Brain pericyte (primary cell): ENCODE measurements around the gene SPACA4.

ENCODE experiments used
- DNase-seq: peaks from one replicate; pipeline ENCODE4 v3.0.0-alpha.2; 2012; ENCODE audit warnings: low read depth, low spot score

The SPACA4 gene

GRCh38 chr19:48634036-48634342 lies 27.4 kb downstream of the SPACA4 start:
- DNase-seq, result no peak

GRCh38 chr19:48634424-48635262 lies 28.1 kb downstream of the SPACA4 start:
- peak; percentile 83 for DNase-seq

DNA sequence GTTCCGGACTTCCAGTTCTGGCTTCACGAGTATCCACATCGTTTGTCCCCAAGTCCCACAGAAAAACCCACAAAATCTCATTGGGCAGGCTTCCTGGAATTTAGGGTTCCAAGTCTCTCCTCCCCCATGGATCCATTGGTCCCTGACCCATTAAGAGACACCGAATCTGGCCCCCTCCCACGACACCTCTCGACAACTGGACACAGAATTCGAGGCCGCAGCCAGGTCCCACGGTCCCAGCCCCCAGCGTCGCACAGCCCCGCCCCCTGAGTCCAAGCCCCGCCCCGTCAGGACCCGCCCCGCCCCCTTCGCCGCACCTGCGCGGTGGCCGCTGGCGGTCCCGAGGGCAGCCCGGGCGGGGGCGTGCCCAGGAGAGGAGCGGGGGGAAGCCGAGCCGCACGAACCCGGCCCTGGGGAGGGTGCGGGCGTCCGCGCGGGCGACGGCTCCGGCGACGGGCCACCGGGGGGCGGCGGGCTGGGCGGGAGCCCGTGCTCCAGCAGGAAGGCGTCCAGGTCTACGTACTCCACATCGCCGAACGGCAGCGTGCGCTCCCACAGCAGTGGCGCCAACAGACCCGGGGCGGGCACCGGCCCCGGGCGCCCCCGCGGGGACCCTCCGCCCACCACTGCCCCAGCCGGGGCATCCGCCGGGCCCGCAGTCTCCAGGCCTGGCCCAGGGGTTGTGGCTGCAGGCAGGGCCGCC lies 28.9 kb downstream of the SPACA4 start:
- DNase-seq, result no peak

GRCh38 chr19:48635966-48636858 lies 29.7 kb downstream of the SPACA4 start:
- DNase-seq, result no peak

GRCh38 chr19:48636859-48637448 lies 30.4 kb downstream of the SPACA4 start, which contains the start of gene DBP:
Gene DBP, minus strand, starts transcription at chr19:48637379. Its CDS starts 385 bp downstream, at chr19:48636994.
- no peak for DNase-seq

DNA sequence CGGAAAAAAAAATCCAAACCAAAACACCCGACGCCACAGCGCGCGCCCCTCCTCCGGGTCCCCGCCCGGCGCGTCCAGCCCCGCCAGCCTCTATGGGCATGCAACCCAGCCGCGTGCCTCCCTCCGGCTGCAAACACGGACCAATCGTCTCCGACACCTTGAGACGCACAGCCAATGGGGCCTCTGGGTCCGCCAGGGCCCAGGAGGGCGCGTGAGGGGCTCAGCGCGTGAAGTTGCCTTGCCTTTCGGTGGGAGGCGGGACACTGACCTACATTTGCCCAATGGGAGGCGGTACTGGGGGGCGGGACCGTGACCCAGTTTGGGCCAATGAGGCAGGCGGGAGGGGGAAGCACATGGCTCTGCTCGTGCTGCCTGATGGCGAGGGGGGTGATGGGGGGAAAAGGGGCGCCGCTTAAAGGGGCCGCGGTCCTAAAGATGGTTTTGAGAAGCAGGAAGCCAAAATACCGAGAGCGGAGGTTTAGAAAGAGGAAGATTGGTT lies 31.0 kb downstream of the SPACA4 start:
- DNase-seq, result peak; percentile 98

DNA sequence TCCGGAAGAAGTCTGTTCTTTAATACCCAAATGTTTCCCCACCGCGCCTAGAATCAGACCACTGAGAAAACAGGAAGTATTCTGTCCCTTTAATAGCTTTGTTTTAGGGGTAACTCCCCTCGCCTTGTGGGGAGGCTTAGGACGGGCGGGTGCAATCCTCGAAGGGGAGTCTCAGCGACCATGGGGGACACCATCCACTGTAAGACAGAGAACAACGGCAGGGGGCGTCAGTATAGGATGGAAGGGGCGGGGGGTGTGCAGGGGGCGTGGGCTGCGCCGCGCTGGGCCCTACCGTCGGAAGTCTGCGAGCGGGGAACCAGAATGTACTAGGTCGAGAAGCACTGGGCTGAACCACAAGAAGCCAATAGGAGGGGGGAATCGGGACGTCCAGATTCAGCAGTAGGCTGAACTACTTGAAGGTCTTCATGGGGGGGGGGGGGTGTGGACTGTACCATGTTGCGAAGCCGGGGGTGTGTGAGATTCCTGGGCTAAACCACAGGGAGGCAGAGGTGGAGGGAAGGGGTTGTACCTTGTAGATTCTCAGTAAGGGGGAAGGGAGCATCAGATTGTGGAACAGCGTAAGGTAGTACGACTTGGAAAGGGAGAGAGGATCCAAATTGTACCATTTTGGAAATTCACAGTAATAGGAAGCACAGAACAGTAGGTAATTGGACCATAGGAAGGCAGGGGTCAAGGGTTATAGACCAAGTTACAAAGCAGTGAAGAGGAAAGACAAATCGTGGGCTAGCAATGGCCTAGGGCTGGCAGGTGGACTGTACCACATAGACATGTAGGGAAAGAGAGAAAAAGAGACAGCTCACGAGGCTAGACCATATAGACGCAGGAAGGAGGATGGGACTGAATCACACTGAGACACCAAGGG lies 31.6 kb downstream of the SPACA4 start:
- DNase-seq, result peak; percentile 79

DNA sequence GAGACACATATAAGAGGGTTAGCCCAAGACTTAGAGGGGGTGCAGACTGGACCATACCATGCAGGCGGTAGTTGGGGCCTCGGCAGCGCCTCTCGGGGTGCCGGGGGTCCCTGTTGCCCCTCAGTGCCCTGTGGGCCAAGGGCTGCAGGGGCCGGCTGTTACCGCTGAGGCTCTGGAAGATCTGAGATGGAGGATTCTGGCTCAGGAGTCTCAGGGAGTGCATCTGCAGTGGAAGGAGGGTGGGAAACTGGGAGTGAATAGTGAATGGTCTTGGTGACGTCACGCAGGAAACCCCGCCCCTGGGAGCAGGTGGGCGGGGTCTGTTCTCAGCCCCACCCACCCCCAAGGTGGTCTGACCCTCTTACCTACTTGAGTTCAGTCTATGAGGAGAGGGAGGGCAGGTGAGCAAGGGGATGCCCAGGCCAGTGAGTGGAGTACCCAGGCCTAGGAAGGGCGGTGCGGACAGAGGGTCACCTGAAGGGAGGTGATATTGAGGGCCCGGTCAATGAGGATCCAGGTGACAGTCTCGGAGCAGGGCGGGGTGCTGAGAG lies 32.4 kb downstream of the SPACA4 start:
- no peak for DNase-seq

DNA sequence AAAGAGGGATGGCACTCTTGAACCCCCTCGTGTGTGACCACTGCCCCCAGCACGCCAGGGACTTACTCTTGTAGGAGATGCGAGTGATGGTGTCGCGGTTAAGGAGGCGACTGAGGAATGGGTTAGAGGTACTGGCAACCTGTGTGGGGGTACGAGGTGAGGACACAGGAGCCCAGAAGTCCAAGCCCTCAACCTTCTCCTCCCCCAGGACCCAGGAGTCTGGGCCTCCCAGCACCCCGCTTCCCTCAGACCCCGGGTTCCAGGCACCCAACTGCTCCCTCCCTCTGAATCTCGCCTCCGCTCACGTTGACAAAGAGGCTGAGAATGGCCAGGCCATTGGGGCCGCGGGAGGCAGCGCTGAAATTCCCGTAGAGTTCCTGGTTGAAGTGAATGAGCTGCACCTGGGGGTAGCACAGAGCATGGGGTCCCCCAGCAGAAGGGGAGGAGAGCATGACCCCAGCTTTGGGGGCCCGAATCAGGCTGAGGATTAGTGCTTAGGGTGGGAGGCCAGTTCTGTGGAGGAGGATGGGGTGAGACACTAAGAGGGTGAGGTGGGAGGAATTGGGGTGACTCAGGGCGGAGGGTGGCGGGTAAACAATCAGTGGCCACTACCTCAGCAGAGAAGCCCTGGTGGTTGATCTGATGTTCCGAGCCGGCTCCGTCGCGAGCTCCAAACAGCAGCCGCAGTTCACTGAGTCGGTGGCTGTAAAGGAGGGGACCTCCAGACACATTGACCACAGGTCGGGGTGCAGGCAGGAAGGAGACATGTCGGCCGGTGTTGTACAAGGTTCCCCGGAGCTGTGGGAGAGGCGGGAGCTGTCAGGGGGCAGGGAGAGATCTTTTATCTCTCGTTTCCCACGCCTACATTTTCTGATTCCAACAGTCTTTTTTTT lies 33.2 kb downstream of the SPACA4 start:
- DNase-seq, result no peak

DNA sequence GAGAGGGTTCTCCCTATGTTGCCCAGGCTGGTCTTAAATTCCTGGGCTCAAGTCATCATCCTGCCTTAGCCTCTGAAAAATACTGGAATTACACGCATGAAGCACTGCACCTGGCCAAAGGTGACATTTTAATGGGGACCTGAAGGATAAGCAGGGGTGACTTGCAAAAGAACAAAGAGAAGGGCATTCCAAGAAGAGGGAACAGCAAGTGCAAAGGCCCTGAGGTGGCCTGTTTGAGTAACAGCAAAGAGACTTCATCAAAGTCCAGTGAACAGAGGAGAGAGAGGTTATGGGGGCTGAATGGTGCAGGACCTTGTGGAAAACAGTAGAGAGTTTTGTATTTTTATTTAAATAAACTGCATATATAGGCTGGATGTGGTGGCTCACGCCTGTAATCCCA lies 35.3 kb downstream of the SPACA4 start:
- DNase-seq, result no peak

- DNase-seq, result no peak
Measured at GRCh38 chr19:48642862-48643261, 36.3 kb downstream of the SPACA4 start.

DNA sequence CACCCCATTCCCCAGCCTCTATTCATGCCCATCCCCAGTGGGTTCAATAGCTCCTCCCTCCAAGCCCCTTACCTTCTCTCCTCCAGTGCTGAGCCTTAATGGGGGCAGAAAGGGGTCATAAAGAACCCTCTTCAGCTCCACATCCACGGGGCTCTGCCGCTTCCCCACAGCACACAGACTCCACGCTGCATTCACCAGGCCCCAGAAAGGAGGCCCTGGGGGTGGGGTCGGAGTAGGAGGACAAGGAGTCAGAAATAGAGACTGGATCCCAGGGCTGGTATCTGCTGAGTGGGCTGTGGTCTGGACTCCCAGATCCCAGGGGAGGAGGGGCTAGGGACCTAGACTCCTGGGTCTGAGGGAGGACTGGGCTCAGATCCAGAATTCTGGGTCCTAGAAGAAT lies 37.8 kb downstream of the SPACA4 start:
- DNase-seq, result no peak

- no peak for DNase-seq
Measured at GRCh38 chr19:48644839-48645619, 38.5 kb downstream of the SPACA4 start.

DNA sequence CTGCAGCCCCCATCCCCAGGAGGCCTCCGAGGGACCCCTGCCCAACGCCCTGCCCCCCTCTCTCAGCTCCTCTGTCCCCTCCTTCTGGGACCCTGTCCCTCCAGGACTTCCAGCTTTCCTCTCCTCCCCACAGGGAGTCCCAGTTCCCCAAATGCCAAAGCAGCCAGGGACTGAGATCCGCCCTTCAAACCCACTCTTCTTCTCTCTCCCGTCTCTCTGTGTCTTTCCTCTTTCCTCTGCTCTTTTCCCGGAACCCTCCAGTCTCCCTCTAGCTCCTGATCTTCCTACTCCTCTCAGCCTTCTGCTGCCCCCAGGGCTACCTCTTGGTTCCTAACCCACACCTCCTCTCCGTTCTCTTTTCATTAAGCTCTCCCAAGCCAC lies 39.1 kb downstream of the SPACA4 start:
- no peak for DNase-seq

DNA sequence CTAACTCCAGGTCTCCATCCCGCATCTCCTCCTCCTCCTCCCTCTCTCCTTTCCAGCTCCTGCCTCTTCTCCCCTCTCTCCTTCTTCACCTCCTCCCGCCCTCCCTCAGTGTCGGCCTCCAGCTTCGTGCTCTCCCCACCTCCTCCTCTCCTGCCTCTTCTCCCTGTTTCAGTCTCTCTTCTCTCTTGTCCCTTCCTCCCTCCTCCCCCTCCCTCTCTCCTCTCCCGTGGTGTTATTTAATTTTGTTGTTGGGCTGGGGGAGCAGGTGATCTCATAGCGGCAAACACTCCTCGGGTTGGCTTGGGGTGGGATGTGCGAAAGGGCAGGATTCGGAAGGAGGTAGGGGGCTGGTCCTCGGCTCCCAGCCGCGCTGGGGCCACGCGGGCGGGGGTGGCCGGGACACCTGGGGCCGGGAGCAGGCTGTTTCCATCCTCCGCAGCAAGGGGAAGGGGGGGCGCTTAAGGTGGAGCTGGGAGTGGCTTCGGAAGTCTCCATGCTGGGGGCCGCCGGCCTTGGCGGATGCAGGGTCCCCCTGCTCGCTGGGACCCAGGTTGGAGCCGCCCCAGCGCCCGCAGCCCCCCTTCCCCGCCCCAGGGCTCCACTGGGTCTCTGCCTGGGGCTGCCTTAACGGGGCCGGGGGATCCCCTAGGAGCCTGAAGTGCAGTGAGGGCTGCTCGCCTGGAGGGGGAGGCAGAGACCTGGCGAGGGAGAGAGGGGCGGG lies 39.6 kb downstream of the SPACA4 start, which contains the start of gene CA11:
Gene CA11, minus strand, starts transcription at position 187 of the 721 bp plus-strand sequence. CDS start 555 bp downstream, outside the sequence.
- DNase-seq, result no peak

DNA sequence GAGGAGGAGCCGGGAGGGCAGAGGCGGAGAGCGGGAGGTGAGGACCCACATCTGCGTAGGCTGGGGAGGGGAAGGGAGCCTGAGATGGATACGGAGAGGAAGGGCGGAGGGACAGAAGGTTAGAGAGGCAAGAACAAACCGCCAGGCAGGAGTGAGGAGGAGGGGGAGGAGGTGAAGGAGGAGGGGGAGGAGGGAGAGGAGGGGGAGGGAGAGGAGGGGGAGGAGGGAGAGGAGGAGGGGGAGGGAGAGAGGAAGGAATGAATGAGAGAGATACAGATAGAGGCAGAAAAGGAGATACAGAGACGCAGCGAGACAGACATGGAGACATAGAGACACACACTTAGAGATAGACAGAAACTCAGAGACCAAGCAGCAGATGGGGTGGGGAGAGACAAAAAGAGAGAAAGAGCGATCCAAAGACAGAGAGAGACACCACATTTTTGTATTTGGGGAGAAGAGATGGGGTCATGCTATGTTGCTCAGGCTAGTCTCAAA lies 40.2 kb downstream of the SPACA4 start:
- DNase-seq, result peak; percentile 71

DNA sequence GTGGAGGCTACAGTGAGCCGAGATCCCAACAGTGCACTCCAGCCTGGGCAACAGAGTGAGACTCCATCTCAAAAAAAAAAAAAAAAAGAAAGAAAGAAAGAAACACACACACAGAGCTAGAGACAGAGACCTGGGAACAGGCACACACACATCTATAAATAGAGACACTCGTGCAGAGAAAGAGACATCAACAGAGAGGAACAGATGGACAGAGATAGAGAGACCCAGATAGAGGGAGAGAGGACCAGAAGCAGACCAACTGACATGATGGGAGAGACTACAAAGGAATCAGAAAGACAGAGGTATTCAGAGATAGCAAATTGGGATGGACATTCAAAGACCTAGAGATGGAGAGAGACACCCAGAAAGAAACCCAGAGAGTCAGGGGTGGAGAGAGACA lies 41.6 kb downstream of the SPACA4 start:
- DNase-seq, result no peak
